ENCODE data around the gene TRNAU1AP.
"Not testable (repeated sequence)": the region's sequence is repeated elsewhere in the genome, so short reads cannot be mapped to it uniquely, and the experiment has no call there.

The TRNAU1AP gene

GRCh38 chr1:28520796-28521195, 32.1 kb upstream of the TRNAU1AP start:
- H3K27ac ChIP-seq; DNase-seq (ENCODE audit: low read depth, low spot score): not testable (repeated sequence)

- no peak overlapping the region for H3K27ac ChIP-seq
- no peak for DNase-seq (ENCODE audit: low read depth, low spot score)
Observed at GRCh38 chr1:28521502-28522164, 31.3 kb upstream of the TRNAU1AP start.

GRCh38 chr1:28522537-28522936, 30.3 kb upstream of the TRNAU1AP start:
- H3K27ac ChIP-seq; DNase-seq (ENCODE audit: low read depth, low spot score): not testable (repeated sequence)

- H3K27ac ChIP-seq = peak overlapping the region; percentile 66
- not testable (repeated sequence) for DNase-seq (ENCODE audit: low read depth, low spot score)
Observed at GRCh38 chr1:28525002-28525642, 27.8 kb upstream of the TRNAU1AP start.

GRCh38 chr1:28526886-28527285, 26.0 kb upstream of the TRNAU1AP start:
- H3K27ac ChIP-seq = peak overlapping the region; percentile 66
- DNase-seq (ENCODE audit: low read depth, low spot score) = no peak

GRCh38 chr1:28530456-28530855, 22.4 kb upstream of the TRNAU1AP start:
- no peak overlapping the region for H3K27ac ChIP-seq
- no peak for DNase-seq (ENCODE audit: low read depth, low spot score)

GRCh38 chr1:28534671-28535070, 18.2 kb upstream of the TRNAU1AP start:
- H3K27ac ChIP-seq = no peak overlapping the region
- no peak for DNase-seq (ENCODE audit: low read depth, low spot score)

GRCh38 chr1:28535180-28535579, 17.7 kb upstream of the TRNAU1AP start:
- no peak for DNase-seq (ENCODE audit: low read depth, low spot score)
- H3K27ac ChIP-seq = no peak overlapping the region

GRCh38 chr1:28537457-28538199, 15.3 kb upstream of the TRNAU1AP start:
- DNase-seq (ENCODE audit: low read depth, low spot score) = no peak
- no peak overlapping the region for H3K27ac ChIP-seq

- no peak for DNase-seq (ENCODE audit: low read depth, low spot score)
- H3K27ac ChIP-seq = no peak overlapping the region
Observed at GRCh38 chr1:28538286-28538685, 14.6 kb upstream of the TRNAU1AP start.

- no peak for DNase-seq (ENCODE audit: low read depth, low spot score)
- no peak overlapping the region for H3K27ac ChIP-seq
Observed at GRCh38 chr1:28540651-28541050, 12.2 kb upstream of the TRNAU1AP start.

GRCh38 chr1:28541414-28542015, 11.4 kb upstream of the TRNAU1AP start:
- DNase-seq (ENCODE audit: low read depth, low spot score) = not testable (repeated sequence)
- H3K27ac ChIP-seq = peak overlapping the region; percentile 15

- DNase-seq (ENCODE audit: low read depth, low spot score) = no peak
- H3K27ac ChIP-seq = no peak overlapping the region
Observed at GRCh38 chr1:28545246-28545628, 7.6 kb upstream of the TRNAU1AP start.

GRCh38 chr1:28548318-28548717, 4.6 kb upstream of the TRNAU1AP start:
- no peak overlapping the region for H3K27ac ChIP-seq
- no peak for DNase-seq (ENCODE audit: low read depth, low spot score)

- no peak overlapping the region for H3K27ac ChIP-seq
- no peak for DNase-seq (ENCODE audit: low read depth, low spot score)
Observed at GRCh38 chr1:28551381-28551780, 1.5 kb upstream of the TRNAU1AP start.

- H3K27ac ChIP-seq = no peak overlapping the region
- no peak for DNase-seq (ENCODE audit: low read depth, low spot score)
Observed at GRCh38 chr1:28560886-28561285, 8.0 kb downstream of the TRNAU1AP start.

- DNase-seq (ENCODE audit: low read depth, low spot score) = no peak
- no peak overlapping the region for H3K27ac ChIP-seq
Observed at GRCh38 chr1:28564310-28564709, 11.4 kb downstream of the TRNAU1AP start.

GRCh38 chr1:28565040-28565439, 12.2 kb downstream of the TRNAU1AP start:
- DNase-seq (ENCODE audit: low read depth, low spot score) = no peak
- no peak overlapping the region for H3K27ac ChIP-seq

- no peak for DNase-seq (ENCODE audit: low read depth, low spot score)
- H3K27ac ChIP-seq = no peak overlapping the region
Observed at GRCh38 chr1:28565726-28566125, 12.8 kb downstream of the TRNAU1AP start.

GRCh38 chr1:28566931-28567330, 14.0 kb downstream of the TRNAU1AP start:
- no peak for DNase-seq (ENCODE audit: low read depth, low spot score)
- no peak overlapping the region for H3K27ac ChIP-seq

GRCh38 chr1:28571911-28572310, 19.0 kb downstream of the TRNAU1AP start:
- H3K27ac ChIP-seq = no peak overlapping the region
- DNase-seq (ENCODE audit: low read depth, low spot score) = no peak
